ENCODE measurements around the gene KRT1.

DNA sequence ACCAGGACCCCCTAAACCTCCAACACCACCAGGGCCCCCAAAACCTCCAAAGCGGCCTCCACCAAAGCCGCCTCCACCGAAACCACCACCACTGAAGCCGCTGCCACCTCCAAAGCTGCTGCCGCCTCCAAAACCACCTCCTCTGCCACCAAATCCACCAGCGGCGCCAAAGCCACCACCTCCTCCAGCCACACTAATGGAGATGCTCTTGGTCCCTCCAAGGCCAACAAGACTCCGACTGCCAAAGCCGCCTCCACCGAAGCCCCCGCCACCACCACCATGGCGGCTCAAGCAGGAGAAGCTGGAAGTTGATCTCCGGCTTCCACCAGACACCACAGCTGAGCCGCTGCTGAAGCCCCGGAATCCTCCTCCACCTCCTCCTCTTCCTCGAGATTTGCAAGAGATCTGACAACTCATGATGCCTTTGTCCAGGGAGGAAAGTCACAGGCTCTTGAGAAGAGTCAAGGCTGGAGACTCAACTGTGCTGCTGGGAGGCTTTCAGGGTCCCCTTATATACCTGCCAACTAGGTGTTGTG is 28.4 kb downstream of the KRT1 start, which contains the start of gene KRT2:
- TF ChIP-seq POLR2AphosphoS5 (IDR thresholded peaks at IDR 0.05; ENCODE audit: borderline replicate concordance, low read depth, low read length) (no peak), EZH2 (IDR thresholded peaks at IDR 0.05) (no peak), FOXP2 (optimal IDR thresholded peaks at IDR 0.05; ENCODE audit: control extremely low read depth, extremely low read length, insufficient read depth) (no peak)

Measured in SK-N-MC (cell line).